Epidermal melanocyte (primary cell): ENCODE results near the gene KCNMA1.

ENCODE experiments used
- DNase-seq: peaks from one replicate; pipeline ENCODE4 v3.0.0; 2011; ENCODE audit warnings: low spot score; ENCODE audit not compliant: insufficient read length

KCNMA1 gene

GRCh38 chr10:77511498-77512218 is 126.0 kb downstream of the KCNMA1 start:
- no peak for DNase-seq

DNA sequence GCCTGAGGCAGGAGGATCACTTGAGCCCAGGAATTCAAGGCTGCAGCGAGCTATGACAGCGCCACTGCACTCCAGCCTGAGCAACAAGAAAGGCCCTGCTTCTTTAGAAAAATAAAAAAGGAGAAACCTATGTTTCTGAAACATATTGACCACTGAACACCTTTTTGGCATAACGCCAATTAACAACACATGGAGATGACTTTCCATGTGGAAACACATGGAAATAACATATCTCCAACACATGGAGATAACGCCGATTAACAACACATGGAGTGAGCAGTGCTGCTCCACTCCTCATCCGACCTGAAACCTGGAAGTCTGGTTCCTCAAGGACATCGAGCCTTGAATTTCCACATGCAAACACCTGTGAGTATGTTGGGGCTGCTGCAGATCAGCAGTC is 126.9 kb downstream of the KCNMA1 start:
- no peak for DNase-seq

DNA sequence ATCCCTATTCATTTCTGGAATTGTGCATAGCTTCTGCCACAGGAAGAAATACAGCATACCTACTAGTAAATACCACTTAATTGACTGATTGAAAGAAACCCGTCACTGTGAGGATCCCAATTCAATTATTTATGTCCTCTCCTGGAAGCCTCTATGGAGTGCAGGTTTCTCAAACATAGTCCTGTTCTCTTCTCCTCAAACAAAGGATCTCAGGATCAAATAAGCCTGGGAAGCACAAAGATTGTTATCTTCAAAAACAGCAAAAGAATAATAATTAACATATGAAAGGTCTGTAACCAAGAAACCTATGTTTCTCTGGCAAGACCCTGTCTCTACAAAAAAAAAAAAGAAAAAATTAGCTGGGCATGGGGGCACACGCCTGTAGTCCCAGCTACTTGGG is 127.3 kb downstream of the KCNMA1 start:
- DNase-seq, result no peak

GRCh38 chr10:77509391-77509790 is 128.2 kb downstream of the KCNMA1 start:
- no peak for DNase-seq

DNA sequence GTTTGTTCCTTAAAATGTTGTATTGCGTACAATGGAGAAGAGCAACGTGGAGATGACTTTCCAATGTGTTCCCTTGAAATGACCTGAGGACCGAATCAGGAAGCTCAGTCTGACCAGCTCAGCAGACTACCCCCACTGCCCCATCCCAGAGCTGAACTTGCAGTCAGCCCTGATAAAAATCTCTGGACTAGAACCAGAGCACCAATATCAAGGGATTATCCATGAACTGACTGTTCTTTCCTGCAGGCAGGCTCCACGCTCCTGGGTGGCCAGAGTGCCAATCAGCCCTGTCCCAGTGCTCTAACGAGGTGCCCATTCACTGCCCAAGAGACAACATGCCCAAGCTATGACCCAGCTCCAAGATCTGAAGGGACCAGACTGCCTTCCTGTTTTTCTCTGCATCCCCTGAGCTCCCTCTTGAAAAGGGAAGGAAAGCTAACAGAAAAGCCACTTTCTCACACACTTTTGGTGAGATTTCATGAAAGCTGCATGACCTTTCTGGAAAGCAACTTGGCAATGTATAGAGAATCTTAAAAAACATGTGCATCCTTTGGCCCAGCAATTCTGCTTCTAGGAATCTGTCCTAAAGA is 130.2 kb downstream of the KCNMA1 start:
- no peak for DNase-seq

DNA sequence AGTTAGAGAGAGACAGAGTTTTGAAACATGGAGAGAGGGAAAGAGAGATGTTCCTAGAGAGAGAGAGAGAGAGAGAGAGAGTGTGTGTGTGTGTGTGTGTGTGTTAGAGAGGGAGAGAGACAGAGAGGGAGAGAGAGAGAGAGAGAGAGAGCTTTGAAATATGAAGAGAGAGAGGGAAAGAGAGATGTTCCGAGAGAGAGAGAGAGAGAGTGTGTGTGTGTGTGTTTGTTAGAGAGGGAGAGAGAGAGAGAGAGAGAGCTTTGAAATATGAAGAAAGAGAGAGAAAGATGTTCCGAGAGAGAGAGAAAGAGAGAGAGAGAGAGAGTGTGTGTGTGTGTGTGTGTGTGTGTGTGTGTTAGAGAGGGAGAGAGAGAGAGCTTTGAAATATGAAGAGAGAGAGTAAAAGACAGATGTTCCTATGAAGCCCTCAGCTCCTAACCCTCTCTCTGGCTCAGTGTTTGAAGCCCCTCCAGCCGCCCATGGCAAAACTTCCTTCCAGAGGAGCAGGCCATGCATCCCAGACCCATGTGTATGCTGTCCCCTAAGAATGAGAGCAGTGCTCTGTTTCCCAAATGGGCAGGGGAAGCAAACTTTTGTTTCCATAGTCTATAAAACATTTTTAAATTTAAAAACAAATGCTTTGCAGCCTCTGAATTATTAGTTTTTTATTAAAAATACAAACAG is 130.9 kb downstream of the KCNMA1 start:
- DNase-seq, result no peak

DNA sequence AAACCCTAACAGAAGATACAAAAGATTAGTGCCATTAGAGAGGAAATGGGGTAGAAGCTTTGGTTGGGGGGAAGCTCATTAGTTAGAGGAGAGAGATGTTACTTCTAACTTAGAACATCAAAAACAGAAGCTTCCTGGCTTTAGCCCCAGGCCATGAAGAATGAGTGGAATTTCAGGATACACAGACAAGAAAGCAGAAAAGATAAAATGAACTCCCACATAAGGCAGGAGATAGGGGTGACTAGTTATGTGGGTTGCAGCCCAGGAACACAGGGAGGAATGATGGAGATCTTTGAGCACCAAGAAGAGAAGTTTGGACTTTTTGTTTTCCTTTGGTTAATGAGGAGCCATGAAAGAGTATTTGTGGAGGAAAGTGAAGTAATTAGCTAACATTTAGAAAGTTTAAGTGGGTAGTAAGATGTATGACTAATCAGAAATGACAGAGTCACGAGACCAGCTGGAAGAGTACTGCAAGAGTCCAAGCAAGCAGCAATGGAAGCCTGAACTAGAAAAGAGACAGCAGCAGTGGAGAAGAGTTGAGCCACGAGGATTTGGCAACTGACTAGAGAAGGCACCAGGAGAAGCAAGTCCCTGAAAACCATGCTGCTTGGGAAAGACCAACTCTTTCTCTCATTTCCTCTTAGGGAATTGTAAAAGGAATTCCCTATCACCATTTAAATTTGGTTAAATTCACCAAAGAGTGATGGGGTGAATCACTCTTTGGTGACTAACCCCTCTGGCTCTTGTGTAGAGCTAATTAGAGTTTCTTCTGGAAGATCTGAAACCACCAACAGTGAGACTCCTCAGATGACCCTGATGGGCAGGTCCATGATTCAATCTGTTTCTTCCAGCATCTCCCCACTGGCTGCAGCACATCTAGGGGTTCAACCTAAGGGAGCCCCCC is 131.9 kb downstream of the KCNMA1 start:
- no peak for DNase-seq

DNA sequence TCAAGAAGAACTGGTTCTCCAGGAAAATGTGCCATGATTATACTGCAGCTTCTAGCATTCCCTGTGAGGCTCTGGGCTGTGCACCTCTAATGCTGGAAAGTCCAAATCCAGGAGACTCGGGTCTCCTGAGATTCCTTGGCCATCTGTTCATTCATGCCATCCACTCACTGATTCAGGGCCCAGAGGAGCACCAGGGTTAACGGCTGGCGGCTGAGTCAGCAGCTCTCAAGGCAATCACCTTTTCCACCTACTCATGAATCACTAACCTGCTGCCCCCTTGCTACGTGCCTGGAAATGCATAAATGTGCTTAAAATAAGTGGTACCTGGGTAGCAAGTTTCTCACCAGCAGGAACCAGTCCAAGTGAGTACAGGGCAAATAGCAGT is 132.7 kb downstream of the KCNMA1 start:
- no peak for DNase-seq

DNA sequence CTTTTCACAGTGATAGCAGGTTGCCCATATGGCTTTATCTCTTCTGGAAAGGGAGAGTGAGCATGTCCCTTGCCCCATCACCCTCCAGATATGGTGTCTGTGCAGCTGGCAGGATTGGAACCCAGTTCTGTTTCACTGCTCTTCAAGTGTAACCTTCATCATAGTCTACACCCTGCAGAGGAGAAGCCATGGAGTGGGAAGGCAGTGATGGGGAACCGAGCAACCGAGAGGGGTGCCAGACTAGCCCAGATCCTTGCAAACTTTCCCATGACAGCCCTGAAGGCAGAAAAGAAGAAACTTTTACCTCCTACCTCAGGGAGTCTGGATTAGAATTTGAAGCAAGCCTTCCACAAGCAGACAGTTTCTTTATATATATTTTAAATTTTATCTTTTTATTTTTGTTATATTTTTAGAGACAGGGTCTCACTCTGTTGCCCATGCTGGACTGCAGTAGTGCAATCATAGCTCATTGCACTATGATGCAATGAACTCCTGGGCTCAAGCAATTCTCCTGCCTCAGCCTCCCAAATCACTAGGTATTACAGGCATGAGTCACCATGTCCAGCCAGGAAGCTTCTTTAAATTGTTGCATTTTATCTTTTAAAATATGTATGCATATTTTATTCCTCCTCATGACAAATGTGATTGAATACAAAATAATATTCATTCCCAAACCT is 133.3 kb downstream of the KCNMA1 start:
- no peak for DNase-seq

- no peak for DNase-seq
Measured at GRCh38 chr10:77501846-77502261, 135.8 kb downstream of the KCNMA1 start.

DNA sequence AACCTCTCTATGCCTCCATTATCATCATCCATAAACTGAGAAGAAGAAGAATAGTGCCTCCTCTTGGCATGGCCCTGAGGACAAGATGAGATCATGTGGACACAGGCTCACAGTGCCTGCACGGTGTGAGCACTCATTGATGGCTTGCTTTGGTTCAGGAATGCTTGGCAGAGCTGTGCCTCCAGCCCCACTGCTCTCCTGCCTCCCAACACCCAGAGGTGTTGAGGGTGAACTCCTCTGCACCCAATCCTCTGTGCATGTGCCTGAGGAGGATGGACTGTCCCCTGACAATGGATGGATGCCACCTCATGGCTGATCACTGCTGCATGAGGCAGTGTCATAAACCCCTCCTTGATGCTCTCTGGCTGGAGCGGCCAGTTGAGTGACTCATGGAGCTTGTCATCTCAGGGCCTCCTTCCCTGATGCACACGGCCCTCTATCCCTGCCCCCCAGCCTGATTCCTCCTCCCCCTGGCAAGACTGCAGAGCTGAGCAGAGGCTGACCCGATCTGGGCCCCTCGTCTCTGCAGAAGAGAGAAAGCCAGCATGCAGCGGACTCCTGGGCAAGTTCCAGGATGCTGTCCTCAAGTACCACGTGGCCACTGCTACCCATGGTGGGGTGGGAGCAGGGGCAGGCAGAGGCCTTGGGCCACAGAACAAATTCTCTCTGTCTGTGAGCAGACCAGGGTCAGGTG is 136.3 kb downstream of the KCNMA1 start:
- DNase-seq, result peak; percentile 44

DNA sequence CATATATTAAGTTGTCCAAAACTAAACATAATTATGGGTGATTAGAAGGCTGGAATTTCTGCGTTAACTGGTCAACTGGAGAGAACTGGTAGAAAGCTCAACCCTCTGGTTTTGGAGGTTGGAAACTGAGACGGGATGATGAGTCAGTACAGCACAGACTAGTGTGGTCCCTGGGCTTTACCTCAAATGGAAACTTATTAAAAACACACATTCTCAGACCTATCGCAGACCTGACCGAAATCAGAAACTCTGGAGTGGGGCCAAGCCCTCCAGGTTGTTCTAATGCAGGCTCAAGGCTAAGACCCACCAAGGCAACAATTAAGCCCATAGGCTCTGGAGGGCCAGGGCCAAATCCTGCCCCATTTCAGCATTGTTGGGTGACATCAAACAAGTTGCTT is 136.9 kb downstream of the KCNMA1 start:
- DNase-seq, result no peak

DNA sequence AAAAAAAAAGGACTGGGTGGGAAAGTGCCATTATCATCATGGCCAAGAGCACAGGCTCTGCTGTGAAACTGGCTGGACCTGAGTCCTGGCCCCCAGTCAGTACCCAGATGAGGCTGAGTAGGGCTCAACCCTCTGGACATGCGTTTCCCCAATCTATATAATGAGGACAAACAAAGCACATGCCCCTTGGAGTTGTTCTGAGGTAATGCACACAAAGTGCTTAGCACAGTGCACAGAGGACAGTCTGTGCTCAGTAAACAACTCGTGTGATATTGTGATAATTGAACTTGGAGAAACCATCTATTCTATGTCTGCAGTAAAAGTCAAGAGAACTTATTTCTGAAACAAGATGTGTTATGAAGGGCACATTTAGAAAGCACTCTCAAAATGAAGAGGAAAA is 138.8 kb downstream of the KCNMA1 start:
- DNase-seq, result no peak

GRCh38 chr10:77498210-77498609 is 139.4 kb downstream of the KCNMA1 start:
- DNase-seq, result no peak

DNA sequence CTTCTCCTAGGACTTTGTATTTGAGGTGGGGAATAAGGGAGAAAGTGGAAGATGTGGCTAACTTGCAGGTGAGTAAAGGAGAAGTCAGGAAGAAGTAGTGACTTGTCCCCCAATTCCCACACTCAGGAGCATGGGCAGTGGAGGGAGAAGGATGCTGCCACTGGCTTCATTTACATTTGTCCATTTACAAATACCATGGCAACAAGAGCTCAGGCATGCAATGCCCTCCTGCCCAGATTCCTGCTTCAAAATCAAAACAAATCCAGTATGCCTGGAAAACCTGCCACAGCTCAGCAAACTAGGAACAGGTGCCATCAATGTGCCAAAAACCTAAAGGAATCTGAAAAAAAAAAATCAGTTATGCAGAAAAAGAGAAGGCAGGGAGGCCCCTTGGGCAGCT is 139.9 kb downstream of the KCNMA1 start:
- DNase-seq, result no peak

DNA sequence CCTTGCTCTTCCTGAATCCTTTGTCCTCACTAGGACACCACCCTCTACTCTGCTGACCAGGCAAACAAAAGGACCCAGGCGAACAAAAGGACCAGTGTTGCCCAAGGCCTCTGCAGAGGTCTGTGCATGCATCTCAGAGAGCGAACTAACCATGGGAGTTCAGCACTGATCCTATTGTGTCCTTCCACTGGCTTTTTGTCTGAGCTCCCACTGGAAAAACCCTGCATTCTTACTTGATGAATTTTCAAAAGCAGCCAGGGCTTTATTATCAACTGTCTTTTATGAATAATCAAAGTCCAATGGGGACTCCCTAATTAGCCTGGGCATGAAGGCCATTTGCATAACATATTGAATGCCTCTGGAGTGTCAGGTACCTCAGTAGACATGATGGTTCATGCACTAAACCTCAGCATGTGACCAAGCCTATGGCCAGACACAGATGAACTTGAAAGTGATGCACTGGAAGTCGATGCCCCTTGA is 140.6 kb downstream of the KCNMA1 start:
- no peak for DNase-seq

DNA sequence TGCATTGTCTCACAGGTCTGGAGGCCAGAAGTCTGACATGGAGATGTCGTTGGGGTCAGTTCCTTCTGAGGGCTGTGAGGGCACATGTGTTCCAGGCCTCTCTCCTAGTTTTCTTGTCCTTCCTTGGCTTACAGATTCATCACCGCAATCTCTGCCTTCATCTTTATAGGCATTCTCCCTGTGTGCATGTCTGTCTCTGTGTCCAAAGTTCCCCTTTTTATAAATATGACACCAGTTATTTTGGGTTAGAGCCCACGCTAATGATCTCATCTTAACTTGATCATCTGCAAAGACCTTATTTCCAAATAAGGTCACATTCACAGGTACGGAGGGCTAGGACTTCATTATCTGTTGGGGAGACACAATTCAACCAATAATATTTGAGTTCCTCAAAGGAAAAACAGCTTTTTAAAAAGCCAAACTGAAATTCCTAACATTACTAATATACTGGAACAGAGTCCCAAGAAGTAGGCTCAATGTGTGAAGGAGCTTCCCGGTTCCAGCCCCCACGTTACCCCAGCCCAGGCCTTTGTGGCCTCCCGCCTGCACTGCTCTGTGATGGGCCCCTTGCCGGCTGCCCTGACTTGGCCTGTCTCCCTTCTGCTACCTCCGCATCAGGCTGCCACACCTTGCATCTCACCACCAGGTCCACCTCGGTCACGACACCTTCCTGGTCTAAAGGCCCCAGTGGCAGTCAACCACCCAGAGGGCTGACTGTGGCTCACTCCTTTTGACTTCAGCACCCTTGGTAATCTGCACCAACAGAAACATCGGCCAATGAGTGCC is 142.7 kb downstream of the KCNMA1 start:
- DNase-seq, result no peak

DNA sequence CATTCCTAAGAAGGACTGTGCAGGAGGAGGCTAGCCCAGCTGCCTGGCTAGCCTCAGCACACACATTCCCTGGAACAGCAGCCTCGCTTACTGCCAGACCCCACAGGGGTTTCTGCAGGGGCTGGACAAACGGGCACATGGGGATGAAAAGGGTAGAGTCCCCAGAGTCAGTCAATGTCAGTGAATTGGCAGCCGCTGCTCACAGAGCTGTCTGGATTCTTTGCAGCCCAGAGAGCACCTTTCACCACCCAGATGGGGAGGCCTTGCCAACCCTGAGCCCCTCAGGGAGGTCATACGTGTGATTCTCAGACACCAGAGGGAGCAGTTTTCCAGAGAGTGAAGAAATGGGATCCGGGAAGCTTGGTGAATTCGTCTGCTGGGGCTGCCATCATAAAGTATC is 143.3 kb downstream of the KCNMA1 start:
- no peak for DNase-seq

GRCh38 chr10:77493851-77494261 is 143.8 kb downstream of the KCNMA1 start:
- no peak for DNase-seq
